CD14-positive monocyte (primary cell): ENCODE measurements around the gene SPG7. TPM values are rescaled to one million over a fixed set of nuclear protein-coding genes. Genes with fewer than 3 reads are reported as not detected.
A peak's percentile ranks its signal among the peaks of the same experiment; 100 is the strongest.

Experiments used
- DNase-seq, 3 donors: peaks; one replicate each; pipeline ENCODE4 v3.0.0-alpha.2; 2011 to 2022
- H2AFZ ChIP-seq: 2 replicates; pipeline ENCODE4 v1.6.0; 2012; ENCODE audit warnings: mild to moderate bottlenecking, low read depth, low read length, inconsistent platforms; ENCODE audit not compliant: insufficient read depth, poor library complexity, severe bottlenecking
- H3K27ac ChIP-seq, 2 donors: 1 replicate in 1 of 2; 2 replicates in 1 of 2; pipeline ENCODE4 v1.5.1; 2012 to 2013; ENCODE audit warnings: low read length in 2 of 2, control low read depth in 1 of 2, inconsistent platforms in 1 of 2, low read depth in 1 of 2, mild to moderate bottlenecking in 1 of 2
- H3K27me3 ChIP-seq, 2 donors: one replicate each; pipeline versions ENCODE4 v1.6.0 to v1.6.1; 2011 to 2013; ENCODE audit warnings: low read length in 2 of 2; ENCODE audit not compliant: control insufficient read depth in 2 of 2, insufficient read depth in 2 of 2
- H3K36me3 ChIP-seq, 2 donors: replicated peaks in 1 of 2; 1 replicate in 1 of 2; 2 replicates in 1 of 2; pipeline versions ENCODE4 v1.5.1 to v1.6.1; 2012 to 2013; ENCODE audit warnings: low read length in 2 of 2, control low read depth in 1 of 2, inconsistent platforms in 1 of 2, mild to moderate bottlenecking in 1 of 2; ENCODE audit not compliant: insufficient read depth in 2 of 2, control insufficient read depth in 1 of 2
- H3K4me1 ChIP-seq, 2 donors: 1 replicate in 1 of 2; 2 replicates in 1 of 2; pipeline versions ENCODE4 v1.5.1 to v1.6.1; 2012 to 2013; ENCODE audit warnings: low read length in 2 of 2, control low read depth in 1 of 2, inconsistent platforms in 1 of 2, mild to moderate bottlenecking in 1 of 2, moderate library complexity in 1 of 2; ENCODE audit not compliant: insufficient read depth in 2 of 2, control insufficient read depth in 1 of 2
- H3K4me2 ChIP-seq: replicated peaks from 2 replicates; pipeline ENCODE3; 2012; ENCODE audit warnings: low read length, moderate library complexity, mild to moderate bottlenecking; ENCODE audit not compliant: poor library complexity, severe bottlenecking; ENCODE audit errors: extremely low read depth
- H3K4me3 ChIP-seq, 3 experiments: fragments of 200-600 bp in 1 of 3; sonication (generic) in 1 of 3; replicated peaks in 1 of 3; 1 replicate in 2 of 3; 2 replicates in 1 of 3; pipeline ENCODE4 v1.5.1; 2011 to 2013; ENCODE audit warnings: low read length in 3 of 3, mild to moderate bottlenecking in 3 of 3, control low read depth in 2 of 3, low read depth in 2 of 3, inconsistent platforms in 1 of 3, moderate library complexity in 1 of 3
- H3K79me2 ChIP-seq: 2 replicates; pipeline ENCODE4 v1.6.0; 2012; ENCODE audit warnings: mild to moderate bottlenecking, control low read depth, inconsistent platforms, low read length, moderate library complexity; ENCODE audit not compliant: insufficient read depth
- H3K9ac ChIP-seq: 2 replicates; pipeline ENCODE4 v1.6.0; 2017; ENCODE audit warnings: low read length, mild to moderate bottlenecking; ENCODE audit not compliant: insufficient read depth, poor library complexity, severe bottlenecking
- H3K9me3 ChIP-seq, 2 donors: replicated peaks in 1 of 2; 1 replicate in 1 of 2; 2 replicates in 1 of 2; pipeline versions ENCODE4 v1.5.1 to v1.6.1; 2012 to 2013; ENCODE audit warnings: low read length in 2 of 2, control low read depth in 1 of 2; ENCODE audit not compliant: control insufficient read depth in 1 of 2, insufficient read depth in 1 of 2
- H4K20me1 ChIP-seq: 2 replicates; pipeline ENCODE4 v1.6.0; 2012; ENCODE audit warnings: mild to moderate bottlenecking, low read length, control low read depth, moderate library complexity; ENCODE audit not compliant: insufficient read depth
- H3K27ac Mint-ChIP-seq, 7 donors: one replicate each; pipeline ENCODE4 v1.8.0; 2020; ENCODE audit warnings: mild to moderate bottlenecking in 7 of 7, mixed read lengths in 7 of 7, moderate library complexity in 6 of 7, inconsistent platforms in 2 of 7
- H3K27me3 Mint-ChIP-seq, 3 donors: one replicate each; pipeline ENCODE4 v1.8.0; 2021 to 2022; ENCODE audit warnings: low read depth in 3 of 3, mild to moderate bottlenecking in 3 of 3, mixed read lengths in 3 of 3, moderate library complexity in 3 of 3, inconsistent platforms in 1 of 3
- H3K36me3 Mint-ChIP-seq, 2 donors: one replicate each; pipeline ENCODE4 v1.8.0; 2020; ENCODE audit warnings: mixed read lengths in 2 of 2, inconsistent platforms in 1 of 2, mild to moderate bottlenecking in 1 of 2
- H3K4me1 Mint-ChIP-seq: one replicate; pipeline ENCODE4 v1.8.0; 2020; ENCODE audit warnings: mild to moderate bottlenecking, mixed read lengths
- H3K4me3 Mint-ChIP-seq, 2 donors: one replicate each; pipeline ENCODE4 v1.8.0; 2020; ENCODE audit warnings: mild to moderate bottlenecking in 2 of 2, mixed read lengths in 2 of 2, moderate library complexity in 1 of 2
- H3K9me3 Mint-ChIP-seq, 7 donors: one replicate each; pipeline ENCODE4 v1.8.0; 2020 to 2022; ENCODE audit warnings: mixed read lengths in 7 of 7, mild to moderate bottlenecking in 6 of 7, moderate library complexity in 6 of 7, inconsistent platforms in 2 of 7
- WGBS: methylation state at CpG from one replicate; pipeline ENCODE4 v1.1.5; 2013; ENCODE audit warnings: missing lambda C conversion rate; ENCODE audit not compliant: insufficient coverage; 5-methylcytosine and 5-hydroxymethylcytosine counted together
- intact Hi-C, 2 donors: fragments of 100-400 bp; cut with micrococcal nuclease; formaldehyde crosslinking; loops; one replicate each; pipeline versions ENCODE4 v1.15.0 to v1.15.1; 2023
- polyA plus RNA-seq, 3 donors: library from polyadenylated mRNA; depleted of rRNA in 1 of 3; unstranded in 2 of 3; stranded (reverse) in 1 of 3; fragments of 300-500 nt in 2 of 3; fragments of >200 nt in 1 of 3; fragmentation: Illumina TruSeq in 2 of 3; gene quantifications; 1 replicate in 2 of 3; 2 replicates in 1 of 3; pipeline ENCODE4 v1.2.3, GENCODE V29; 2012 to 2021
- TF ChIP-seq, protein P1 (sequence below): fragments of 200-600 bp; IDR thresholded peaks from one replicate; pipeline ENCODE4 v1.8.0; 2022; ENCODE audit warnings: antibody characterized with exemption, mild to moderate bottlenecking

The SPG7 gene
- polyA plus RNA-seq, 3 donors = 30.3 to 120 (median 34.4) TPM

DNA sequence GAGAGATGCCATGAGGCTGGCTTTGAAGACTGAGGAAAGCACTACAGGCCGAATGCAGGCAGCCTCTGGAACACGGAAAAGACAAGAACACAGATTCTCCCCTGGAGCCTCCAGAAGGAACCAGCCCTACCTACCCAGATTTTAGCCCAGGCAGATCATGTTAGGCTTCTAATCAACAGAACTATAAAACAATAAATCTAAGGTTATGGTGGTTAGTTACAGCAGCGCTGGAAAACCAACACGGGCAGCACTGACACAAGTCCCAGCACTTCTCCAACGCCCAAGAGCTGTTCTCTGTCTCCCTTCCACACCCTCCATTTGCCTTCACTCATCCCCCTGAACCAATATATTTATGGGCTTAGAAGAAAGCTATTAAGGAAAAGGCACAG is 25.4 kb upstream of the SPG7 start:
- Histone ChIP-seq H3K9me3 (no peaks in the 10 kb centered on the region), H3K4me3 (no peak overlapping the region), H2AFZ (no peak overlapping the region), H3K9ac (no peak overlapping the region), H3K4me2 (peak overlapping the region; percentile 25), H4K20me1 (peaks cover 100% of the 10 kb centered on the region), H3K4me1 (peaks cover 69 to 90% of the 10 kb centered on the region in 2 donors), H3K27me3 (no peaks in the 10 kb centered on the region), H3K79me2 (peaks cover 100% of the 10 kb centered on the region), H3K27ac (peak overlapping the region in 1 of 2 donors; percentile 15), H3K36me3 (peaks cover 0 to 4% of the 10 kb centered on the region in 2 donors)
- TF ChIP-seq, protein P1, sequence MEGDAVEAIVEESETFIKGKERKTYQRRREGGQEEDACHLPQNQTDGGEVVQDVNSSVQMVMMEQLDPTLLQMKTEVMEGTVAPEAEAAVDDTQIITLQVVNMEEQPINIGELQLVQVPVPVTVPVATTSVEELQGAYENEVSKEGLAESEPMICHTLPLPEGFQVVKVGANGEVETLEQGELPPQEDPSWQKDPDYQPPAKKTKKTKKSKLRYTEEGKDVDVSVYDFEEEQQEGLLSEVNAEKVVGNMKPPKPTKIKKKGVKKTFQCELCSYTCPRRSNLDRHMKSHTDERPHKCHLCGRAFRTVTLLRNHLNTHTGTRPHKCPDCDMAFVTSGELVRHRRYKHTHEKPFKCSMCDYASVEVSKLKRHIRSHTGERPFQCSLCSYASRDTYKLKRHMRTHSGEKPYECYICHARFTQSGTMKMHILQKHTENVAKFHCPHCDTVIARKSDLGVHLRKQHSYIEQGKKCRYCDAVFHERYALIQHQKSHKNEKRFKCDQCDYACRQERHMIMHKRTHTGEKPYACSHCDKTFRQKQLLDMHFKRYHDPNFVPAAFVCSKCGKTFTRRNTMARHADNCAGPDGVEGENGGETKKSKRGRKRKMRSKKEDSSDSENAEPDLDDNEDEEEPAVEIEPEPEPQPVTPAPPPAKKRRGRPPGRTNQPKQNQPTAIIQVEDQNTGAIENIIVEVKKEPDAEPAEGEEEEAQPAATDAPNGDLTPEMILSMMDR = no peak
- H3K4me1 Mint-ChIP-seq = peaks cover 89% of the 10 kb centered on the region
- peaks cover 39 to 44% of the 10 kb centered on the region in 2 donors for H3K36me3 Mint-ChIP-seq
- H3K9me3 Mint-ChIP-seq = peaks cover 0 to 2% (median 0%) of the 10 kb centered on the region in 7 donors
- no peak overlapping the region for H3K4me3 Mint-ChIP-seq
- H3K27ac Mint-ChIP-seq = peak overlapping the region in 6 of 7 donors; percentile 65 to 89 (median 71)
- intact Hi-C loops = no loop called here
- peaks cover 0 to 3% (median 0%) of the 10 kb centered on the region in 3 donors for H3K27me3 Mint-ChIP-seq
- 86% methylated on average over 1 of the region's 5 CpGs for WGBS
- DNase-seq = no peak

DNA sequence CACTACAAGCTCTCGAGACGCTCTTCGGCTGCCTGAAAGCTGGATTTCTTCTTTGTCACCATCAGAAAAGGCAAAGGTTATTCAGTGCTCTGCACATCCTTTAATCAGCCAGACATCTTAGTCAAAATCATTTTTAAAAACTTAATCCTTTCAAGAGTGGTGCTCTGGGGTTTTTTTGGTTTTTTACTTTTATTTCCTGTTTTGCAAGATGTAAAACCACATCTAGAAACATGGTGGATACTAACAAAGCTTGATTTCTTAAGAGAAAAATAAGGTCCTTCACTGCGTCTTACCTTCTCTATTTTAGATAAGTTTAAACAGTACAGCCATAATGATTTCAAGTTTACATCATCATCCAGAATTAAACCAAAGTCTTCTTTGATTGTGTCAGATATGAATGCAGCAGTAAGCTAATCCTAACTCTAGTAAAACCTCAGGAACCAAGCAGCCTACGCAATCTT is 24.1 kb upstream of the SPG7 start:
- H2AFZ ChIP-seq = no peak overlapping the region
- no CpG with 5 or more reads among the region's 5 CpGs for WGBS

More for the DNA sequence above, 24.1 kb upstream of the SPG7 start:
- TF ChIP-seq, protein P1 = no peak
- peaks cover 39 to 42% of the 10 kb centered on the region in 2 donors for H3K36me3 Mint-ChIP-seq
- Histone ChIP-seq H3K36me3 (peaks cover 0 to 4% of the 10 kb centered on the region in 2 donors), H3K79me2 (peaks cover 100% of the 10 kb centered on the region), H3K4me3 (peak overlapping the region in 1 of 3 experiments; percentile 58), H3K4me2 (peak overlapping the region; percentile 62), H4K20me1 (peaks cover 100% of the 10 kb centered on the region), H3K27ac (peak overlapping the region; percentile 31 to 69), H3K9ac (no peak overlapping the region), H3K9me3 (no peaks in the 10 kb centered on the region), H3K27me3 (no peaks in the 10 kb centered on the region), H3K4me1 (peaks cover 75 to 90% of the 10 kb centered on the region in 2 donors)
- peak overlapping the region; percentile 13 to 76 for H3K4me3 Mint-ChIP-seq
- H3K9me3 Mint-ChIP-seq = peaks cover 0 to 2% (median 0%) of the 10 kb centered on the region in 7 donors
- intact Hi-C loops = no loop called here
- peaks cover 0 to 6% (median under 1%) of the 10 kb centered on the region in 3 donors for H3K27me3 Mint-ChIP-seq
- peak in 2 of 3 donors; percentile 50 to 58 for DNase-seq
- H3K4me1 Mint-ChIP-seq = peaks cover 89% of the 10 kb centered on the region
- peak overlapping the region; percentile 70 to 96 (median 89) for H3K27ac Mint-ChIP-seq
